ENCODE data around the gene DERL2.
"Not testable (repeated sequence)": the region's sequence is repeated elsewhere in the genome, so short reads cannot be mapped to it uniquely, and the experiment has no call there.

DNA sequence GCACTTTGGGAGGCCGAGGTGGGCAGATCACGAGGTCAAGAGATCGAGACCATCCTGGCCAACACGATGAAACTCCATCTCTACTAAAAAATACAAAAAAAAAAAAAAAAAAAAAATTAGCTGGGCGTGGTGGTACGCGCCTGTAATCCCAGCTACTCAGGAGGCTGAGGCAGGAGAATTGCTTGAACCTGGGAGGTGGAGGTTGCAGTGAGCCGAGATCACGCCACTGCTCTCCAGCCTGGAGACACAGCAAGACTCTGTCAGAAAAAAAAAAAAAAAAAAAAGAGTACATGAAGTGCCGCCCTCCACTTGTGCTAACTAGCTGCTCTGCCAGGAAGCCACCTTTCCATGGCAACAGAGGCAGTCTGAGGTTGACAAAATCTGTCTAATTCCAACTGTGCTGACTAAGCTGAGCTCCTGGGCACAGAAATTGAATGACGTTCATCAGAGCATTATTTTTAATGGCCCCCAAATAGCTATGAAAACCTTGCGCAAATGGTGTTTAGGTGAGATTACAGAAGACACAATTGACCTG is 50.1 kb downstream of the DERL2 start:
- TF ChIP-seq, protein P1, sequence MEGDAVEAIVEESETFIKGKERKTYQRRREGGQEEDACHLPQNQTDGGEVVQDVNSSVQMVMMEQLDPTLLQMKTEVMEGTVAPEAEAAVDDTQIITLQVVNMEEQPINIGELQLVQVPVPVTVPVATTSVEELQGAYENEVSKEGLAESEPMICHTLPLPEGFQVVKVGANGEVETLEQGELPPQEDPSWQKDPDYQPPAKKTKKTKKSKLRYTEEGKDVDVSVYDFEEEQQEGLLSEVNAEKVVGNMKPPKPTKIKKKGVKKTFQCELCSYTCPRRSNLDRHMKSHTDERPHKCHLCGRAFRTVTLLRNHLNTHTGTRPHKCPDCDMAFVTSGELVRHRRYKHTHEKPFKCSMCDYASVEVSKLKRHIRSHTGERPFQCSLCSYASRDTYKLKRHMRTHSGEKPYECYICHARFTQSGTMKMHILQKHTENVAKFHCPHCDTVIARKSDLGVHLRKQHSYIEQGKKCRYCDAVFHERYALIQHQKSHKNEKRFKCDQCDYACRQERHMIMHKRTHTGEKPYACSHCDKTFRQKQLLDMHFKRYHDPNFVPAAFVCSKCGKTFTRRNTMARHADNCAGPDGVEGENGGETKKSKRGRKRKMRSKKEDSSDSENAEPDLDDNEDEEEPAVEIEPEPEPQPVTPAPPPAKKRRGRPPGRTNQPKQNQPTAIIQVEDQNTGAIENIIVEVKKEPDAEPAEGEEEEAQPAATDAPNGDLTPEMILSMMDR (IDR thresholded peaks at IDR 0.05): not testable (repeated sequence)
- not testable (repeated sequence) for TF ChIP-seq POLR2A (IDR thresholded peaks at IDR 0.05)
